ENCODE results near the gene FOXN3.

The FOXN3 gene

DNA sequence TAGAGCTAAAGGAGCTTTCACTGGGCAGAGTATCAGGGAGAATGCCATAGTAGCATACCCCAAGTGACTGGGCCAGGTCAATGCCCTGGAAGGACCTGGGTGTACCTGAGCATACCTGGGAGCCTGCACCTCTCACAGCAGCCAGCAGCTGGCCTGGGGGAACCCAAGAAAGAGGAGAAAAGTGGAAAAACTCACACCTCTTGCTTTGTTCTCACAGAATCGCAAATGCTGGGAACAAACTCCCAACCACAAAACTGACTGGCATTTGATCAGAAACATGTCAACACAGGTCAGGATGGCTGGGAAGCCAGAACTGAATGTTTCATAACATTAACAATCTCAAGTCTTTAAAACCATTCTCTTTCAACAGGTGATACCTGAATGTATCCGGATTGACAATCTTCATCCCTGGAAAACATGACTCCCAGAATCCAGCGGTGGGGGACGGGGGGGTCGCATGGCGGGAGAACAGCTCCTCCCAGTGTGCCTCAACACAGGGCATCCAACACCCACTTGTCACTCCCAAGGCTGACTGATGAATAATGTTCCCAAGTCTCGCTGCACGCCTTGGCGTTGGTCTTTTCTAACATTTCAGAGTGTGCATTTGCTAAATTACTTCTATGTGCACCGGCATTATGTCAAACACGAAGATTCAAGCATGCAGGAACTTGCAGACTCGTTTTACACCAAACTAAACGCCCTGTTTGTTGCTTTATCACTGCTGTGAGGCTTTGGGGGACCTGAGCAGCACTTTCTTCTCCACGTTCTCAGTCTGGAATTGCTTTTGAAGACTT lies 7.9 kb downstream of the FOXN3 start:
- no peak for DNase-seq (ENCODE audit: low spot score)

DNA sequence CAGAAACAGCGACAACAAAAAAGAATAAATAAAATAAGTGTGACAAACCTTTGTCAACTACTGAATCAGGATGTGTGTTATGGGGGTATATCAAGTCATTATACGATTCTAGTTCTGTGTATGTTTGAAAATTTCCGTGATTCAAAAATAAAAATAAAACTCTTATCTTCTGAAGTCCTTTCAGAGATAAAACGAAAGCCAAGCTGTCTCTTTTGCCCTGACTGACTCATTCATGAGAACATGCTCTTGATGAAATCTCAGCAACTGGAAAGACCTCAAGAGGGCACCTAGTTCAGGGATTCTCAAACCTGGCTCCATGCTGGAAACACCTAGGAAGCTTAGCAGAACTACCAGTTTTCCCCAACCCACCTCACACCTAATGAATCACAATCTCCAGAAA lies 9.2 kb downstream of the FOXN3 start:
- no peak for DNase-seq (ENCODE audit: low spot score)

DNA sequence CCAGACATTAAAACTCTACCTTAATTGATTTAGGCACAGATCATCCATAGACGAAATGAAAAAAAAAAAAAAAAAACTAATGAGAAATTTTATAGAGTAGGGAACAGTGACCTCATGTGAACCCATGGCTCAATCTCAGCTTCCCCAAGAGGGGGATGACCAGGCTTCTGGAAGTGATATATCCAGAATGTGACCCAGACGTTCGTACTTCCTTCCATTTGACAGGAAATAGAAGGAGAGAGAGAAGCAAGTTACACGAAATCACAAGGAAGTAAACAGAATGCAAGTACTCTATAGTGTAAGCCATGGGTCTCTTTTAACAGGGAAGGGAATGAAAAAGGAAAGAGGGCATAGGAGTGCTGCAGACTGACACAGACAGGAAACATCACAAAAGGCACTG lies 10.1 kb downstream of the FOXN3 start:
- DNase-seq (ENCODE audit: low spot score): no peak

DNA sequence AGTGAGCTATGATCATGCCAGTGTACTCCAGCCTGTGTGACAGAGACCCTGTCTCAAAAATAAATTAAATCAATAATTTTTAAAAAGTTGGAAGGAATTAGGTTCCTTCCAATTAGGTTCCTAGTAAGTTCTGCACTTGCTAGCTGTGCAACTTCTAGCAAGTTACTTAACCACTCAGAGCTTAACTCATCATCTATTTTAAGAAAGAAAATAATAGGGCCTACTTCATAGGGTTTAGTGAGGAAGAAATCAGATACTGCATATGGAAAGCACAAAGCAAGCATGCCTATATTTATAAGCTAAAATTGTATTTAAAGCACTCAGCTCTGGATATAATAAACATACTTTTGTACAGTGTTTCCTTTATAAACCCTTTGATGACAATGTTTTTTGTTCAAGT lies 10.7 kb downstream of the FOXN3 start:
- DNase-seq (ENCODE audit: low spot score): no peak

DNA sequence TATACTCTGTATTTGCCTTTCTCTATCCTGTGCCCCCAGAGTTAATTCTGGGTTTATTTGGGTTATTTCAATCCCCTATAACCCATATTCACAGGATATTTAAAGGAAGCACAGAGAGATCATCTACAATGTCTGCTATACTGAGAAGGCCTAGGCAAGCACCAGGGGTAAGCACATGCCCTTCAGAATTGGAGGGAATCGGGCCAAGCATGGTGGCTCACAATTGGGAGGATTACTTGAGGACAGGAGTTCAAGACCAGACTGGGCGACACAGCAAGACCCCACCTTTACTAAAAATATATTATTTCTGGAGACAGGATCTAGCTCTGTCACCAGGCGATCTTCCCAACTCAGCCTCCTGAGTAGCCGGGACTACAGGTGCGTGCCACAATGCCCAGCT lies 11.3 kb downstream of the FOXN3 start:
- DNase-seq (ENCODE audit: low spot score): no peak

DNA sequence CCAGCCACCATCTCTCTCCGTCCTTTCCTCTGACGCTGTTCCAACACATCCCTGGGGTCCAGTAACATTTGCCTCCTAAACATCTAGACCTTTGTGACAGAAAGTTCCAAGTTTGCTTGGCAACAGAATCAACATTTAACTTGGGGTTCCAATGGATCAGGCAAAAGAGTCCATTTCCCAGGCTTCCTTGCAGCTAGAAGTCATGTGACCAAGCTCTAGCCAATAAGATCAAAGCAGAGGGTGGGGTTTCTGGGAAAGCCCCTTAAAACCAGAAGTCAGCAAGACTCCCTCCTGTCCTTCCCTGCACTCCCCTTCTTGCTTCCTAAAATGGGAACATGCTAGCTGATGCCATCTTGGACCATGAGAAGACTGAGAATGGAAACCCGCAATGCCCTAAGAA lies 14.7 kb downstream of the FOXN3 start:
- DNase-seq (ENCODE audit: low spot score): no peak

DNA sequence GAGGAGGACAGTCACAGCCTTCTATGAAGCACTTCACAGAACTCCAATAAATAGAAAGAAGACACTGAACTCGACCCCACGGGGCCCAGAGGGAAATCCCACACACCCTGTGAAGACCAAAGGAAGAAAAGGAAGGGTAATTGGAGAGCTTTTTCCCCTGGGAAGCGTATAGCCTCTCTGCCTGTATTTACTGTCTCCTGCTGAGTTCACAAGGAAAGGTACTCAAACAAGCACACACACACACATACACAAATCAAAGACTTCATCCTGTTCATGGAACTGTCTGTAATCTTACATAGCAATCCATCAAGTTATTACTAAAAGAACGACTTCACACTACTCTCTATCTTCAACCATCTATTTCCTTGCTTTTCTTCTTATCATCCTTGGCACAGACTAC lies 15.3 kb downstream of the FOXN3 start:
- DNase-seq (ENCODE audit: low spot score): no peak

DNA sequence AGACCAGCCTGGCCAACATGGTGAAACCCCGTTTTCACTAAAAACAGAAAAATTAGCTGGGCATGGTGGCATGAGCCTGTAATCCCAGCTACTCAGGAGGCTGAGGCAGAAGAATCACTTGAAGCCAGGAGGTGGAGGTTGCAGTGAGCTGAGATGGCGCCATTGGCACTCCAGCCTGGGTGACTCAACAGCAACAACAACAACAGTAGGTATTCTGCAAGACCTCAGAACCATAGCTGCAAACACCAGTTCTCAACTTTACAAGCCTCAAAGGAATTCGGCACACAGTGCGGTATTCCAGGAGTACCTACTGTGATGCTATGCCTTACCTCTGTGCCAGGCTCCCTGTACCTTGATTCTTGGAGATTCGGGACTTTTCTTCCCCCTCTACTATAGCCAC lies 15.8 kb downstream of the FOXN3 start:
- DNase-seq (ENCODE audit: low spot score): no peak

DNA sequence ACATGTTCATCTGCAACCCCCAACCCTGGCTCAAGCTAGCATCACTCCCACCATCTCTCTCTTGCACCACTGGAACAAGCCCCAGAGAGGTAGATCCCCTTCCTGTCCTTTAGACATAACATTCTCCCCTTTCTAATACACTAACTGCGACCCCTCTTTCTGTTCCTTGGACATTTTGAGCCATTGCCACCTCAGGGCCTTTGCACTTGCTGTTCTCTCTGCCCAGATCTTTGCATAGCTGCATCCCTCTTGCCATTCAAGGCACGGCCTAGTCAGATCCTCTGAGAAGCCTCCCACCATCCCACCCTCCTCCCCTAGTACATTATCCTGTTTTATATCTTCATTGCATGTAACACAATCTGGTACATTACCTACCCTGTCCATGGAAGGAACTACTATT lies 16.5 kb downstream of the FOXN3 start:
- DNase-seq (ENCODE audit: low spot score): no peak

DNA sequence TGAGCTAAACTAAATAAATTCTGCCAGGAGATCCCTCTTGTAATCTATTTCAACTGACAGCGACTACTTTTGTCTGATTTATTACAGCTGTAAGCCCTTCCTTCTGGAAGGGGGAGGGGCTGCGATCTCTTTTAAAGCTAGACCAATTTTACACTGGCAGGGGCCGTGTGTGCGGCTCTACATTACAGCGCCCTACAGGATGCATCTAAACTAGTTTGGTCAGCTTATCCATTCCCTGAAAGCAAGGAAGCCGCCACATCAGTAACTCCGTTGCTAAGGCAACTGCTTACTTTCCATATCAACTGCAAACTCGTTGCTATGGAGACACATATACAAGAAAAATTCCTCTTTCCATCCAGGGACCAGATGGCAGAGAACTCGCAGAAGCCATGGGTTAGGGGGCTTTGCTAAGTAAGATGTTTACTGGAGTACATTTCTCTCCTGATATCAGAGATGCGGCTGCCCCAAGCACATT lies 17.4 kb downstream of the FOXN3 start:
- peak; percentile 38 for DNase-seq (ENCODE audit: low spot score)

DNA sequence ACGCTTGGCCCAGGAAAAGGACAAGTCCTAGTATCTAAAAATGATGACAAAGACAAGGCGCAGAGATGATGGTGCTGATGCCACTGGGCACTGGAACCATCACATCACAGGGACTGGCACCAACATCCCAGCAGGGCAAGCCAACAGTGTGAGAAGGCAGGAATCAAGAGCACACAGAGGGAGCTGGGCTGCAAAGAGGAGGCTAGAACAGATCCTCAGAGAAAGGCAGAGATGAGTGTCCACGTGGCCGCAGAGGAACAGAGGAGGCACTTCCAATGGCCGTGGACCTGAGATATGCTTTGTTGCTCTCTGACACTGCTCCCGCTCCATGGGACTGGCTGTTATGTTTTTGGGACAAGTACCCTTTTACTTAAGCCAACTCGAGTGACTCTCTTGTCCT lies 17.9 kb downstream of the FOXN3 start:
- DNase-seq (ENCODE audit: low spot score): no peak

DNA sequence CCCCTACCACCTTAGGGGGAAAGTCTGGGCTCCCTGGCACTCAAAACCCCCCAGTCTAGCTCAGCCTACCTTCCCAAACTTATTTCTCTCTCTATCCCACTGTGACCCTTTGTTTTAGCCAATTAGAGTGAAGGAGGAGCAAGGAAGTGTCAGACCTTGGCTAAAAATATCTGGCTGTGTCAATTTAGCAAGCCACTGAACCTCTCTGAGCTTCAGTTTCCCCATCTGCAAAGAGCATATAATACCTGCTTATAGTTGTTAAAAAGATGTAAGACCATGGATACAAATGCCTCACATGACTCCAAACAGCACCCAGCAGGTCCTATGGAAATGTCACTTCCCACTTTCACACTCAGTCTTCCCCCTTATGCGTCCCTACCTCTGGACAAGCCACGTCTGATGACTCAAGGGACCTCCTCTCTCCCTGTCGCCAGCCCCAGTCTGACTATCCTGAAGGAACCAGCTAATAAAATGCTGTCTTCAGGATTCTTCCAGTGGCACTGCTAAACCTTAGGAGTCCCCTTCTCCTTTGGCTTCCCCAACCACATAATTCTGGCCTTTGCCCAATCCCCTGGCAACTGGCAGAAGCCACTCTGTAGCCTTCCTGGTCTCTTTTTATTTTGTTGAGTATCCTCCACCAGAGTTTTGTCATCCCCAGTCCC lies 19.3 kb downstream of the FOXN3 start:
- no peak for DNase-seq (ENCODE audit: low spot score)

DNA sequence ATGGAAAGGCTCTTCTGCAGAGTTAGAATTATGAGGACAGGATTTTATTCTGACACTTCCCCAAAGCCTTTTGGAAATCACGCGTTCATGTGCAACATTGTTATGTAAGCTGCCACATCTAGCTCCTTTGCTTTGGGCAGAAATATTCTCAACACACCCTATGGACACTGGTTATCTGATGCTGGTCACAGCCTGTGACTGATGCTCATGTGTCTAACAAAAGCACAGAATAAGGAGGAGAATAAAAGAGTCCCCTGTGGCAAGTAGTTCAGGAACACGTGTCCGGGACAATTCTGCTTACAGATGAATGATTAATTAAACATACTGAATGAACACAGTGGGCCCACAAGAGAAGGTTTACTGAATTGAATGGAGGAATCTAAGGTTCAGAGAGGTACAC lies 22.1 kb downstream of the FOXN3 start:
- DNase-seq (ENCODE audit: low spot score): no peak

DNA sequence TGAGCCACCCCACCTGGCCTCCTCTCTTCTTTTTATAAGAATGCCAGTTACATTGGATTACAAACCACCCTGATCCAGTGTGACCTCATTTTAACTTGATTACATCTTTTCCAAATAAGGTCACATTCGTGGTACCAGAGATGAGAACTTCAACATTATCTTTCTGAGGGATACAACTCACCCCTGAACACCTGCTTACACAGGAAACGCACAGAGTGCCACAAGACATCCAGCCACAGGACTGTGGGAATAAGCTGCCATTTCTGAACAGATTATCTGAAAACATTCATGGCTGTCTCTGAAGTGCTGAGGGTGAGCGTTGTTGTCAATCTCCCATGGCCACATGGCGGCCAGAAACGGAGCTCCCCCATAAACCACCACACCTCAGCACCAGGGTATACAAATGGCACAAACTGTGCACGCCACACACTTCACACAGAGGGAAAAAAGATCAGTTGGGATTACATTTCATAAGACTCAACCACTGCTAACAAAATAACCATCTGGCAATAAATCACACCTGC lies 23.7 kb downstream of the FOXN3 start:
- DNase-seq (ENCODE audit: low spot score): no peak

DNA sequence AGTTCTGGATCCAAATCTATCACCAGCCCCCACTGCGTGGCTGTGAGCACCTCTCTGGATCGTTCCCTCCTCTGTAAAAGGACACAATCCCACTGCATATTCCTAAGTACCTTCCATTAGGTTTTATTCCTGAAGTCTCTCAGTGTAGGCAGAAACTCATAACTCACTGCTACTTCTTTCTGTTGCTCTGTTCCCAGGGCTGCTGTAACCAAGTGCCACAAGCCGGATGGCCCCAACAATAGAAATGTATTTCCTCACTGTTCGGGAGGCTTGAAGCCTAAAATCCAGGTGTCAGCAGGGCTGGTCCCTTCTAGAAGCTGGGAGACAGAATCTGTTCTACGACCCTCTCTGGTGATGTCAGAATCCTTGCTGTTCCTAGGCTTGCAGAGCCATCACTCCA lies 24.9 kb downstream of the FOXN3 start:
- no peak for DNase-seq (ENCODE audit: low spot score)

DNA sequence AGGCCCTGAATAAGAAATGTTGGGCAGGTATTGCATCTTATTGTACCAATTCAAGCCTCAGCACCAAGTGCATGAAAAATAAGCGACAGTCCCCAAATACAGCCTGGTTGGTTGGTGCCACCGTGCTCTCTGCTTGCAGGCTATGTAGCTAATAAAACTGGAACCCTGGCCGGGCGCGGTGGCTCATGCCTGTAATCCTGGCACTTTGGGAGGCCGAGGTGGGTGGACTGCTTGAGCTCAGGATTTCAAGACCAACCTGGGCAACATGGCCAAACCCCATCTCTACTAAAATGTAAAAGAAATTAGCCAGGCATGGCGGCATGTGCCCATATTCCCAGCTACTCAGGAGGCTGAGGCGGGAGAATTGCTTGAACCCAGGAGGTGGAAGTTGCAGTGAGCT lies 25.5 kb downstream of the FOXN3 start:
- DNase-seq (ENCODE audit: low spot score): no peak

DNA sequence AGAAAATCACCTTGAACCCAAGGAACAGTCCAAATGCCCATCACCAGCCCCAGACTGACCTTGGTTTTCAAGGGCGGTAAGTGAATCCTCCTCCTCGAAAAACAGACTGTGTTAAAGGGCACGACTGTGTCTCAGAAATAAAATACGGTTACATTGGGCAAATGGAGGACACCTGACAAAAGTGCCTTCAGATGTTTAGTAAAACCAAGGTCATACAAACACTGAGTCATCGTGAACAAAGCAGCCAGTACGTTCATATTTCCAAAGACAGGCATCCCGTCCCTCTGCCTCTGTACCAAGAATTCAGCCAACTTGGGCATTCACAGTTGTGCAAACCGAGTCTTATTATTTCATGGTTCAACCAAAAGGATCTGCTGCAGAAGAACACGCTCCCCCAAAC lies 25.9 kb downstream of the FOXN3 start:
- DNase-seq (ENCODE audit: low spot score): no peak

DNA sequence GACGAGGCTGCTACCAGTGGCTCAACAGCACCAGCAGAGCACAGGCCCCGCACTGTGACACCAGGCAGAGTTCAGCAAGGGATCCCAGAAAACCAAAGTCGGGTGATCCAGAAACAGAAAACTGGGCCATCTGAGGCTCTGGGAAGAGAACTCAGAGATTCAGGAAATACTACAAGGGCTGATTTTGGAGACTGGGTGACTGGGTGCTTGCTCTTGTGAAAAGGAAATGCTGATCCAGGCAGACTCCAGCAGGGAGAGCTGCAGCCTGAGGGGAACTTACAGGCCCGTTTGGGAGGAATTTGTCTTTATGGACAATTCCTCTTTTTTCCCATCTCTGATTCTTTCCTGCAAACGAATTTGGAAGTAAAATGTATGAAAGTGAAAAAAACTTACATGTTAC lies 28.2 kb downstream of the FOXN3 start:
- no peak for DNase-seq (ENCODE audit: low spot score)

DNA sequence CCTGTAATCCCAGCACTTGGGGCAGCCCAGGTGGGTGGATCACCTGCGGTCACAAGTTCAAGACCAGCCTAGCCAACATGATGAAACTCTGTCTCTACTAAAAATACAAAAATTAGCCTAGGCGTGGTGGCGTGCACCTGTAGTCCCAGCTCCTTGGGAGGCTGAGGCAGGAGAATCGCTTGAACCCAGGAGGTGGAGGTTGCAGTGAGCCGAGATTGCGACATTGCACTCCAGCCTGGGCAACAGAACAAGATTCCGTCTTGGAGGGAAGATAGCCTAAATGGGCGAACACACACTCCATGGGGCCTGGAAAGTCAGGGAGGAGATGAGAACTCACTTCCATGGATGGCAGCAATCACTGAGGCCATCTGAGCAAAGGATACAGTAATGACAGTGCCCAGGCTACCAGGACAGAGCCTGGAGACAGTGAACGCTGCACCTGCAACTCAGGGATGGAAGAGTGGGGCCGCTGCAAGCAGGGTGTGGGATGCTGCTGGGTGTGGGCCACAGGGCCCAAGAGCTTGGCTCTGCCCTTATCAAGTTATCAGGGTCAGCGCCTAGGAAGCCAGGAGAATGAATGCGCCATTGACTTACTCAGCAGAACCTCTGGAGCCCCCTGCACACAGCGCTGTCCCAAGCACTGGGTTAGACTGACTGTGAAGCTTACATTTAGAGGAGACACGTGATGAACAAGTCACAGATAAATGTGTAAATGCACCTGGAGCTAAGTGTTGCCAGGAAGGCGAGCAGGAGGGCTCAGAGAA lies 28.9 kb downstream of the FOXN3 start:
- no peak for DNase-seq (ENCODE audit: low spot score)

DNA sequence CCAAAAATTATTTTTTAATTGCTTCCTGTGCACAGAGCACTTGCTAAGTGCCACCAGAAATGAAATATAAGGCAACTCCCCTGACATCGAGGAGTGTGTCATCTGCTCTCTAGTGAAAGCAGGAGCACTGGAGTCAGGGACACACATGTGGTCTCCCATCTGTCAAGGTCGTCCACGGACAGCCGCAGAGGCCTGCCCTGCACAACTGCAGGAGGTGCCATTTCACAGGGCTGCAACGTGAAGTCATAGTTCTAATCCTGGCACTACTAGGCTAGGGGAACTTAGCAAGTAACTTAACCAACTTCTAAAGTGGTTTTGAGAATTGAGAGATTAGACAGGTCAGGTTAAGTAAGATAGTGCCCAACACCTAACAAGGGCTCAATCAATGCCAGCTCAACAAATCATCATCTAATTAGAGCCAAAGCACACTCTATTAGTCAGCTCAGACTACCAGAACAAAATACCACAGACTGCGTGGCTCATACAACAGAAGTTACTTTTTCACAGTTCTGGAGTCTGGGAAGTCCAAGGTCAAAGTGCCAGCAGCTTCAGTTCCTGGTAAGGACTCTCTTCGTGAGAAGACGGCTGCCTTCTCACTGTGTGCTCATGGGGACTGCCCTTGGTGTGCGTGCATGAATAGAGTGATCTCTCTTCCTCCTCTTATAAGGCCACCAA lies 30.7 kb downstream of the FOXN3 start:
- DNase-seq (ENCODE audit: low spot score): no peak

DNA sequence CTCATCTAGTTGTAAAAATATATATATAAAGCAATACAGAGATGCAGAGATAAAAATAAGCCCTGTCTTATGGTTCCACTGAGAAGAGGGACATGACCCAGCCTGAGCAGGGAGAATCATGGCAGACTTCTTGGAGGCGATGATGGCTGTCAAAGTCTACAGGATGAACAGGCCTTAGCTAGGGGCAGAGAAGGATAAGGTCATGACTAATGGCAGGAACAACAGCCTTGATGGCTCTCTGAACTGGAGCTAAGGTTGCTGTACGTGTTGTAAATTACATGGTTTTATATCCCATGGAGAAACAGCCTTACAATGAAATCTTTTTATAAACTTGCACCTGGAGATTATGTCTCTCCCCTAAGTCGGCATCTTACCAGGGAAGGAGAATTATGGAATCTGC lies 32.4 kb downstream of the FOXN3 start:
- no peak for DNase-seq (ENCODE audit: low spot score)

DNA sequence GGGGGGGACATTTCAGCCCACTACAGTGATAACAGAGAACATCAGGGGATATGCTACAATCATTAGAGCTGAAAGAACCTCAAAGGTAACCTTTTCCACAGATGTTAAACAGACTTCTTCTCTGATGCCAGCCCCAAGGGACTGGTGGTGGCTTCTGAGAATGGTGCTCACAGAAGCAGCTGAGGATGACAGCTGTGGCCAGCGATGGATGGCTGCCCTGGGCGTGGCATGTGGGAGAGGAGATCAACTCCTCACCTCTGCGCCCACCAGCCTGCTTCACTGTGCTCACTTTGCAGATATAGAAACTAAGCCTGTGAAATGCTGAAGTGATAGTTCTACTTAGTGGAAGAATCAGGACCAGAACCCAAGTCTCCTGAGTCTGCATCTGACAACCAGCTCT lies 33.0 kb downstream of the FOXN3 start:
- DNase-seq (ENCODE audit: low spot score): no peak
